OCI-M2 (cell line): Measurements from ENCODE around the gene MRC1.

Experiments
- DNase-seq: peaks from one replicate; lab custom pipeline; 2025; ENCODE audit not compliant: unreplicated experiment; lab: John Stamatoyannopoulos, UW

MRC1 gene

GRCh38 chr10:17795083-17795482, 14.1 kb upstream of the MRC1 start:
- no peak for DNase-seq

GRCh38 chr10:17795813-17796594, 13.1 kb upstream of the MRC1 start:
- no peak for DNase-seq

GRCh38 chr10:17801507-17801906, 7.6 kb upstream of the MRC1 start:
- DNase-seq: no peak

GRCh38 chr10:17802350-17802749, 6.8 kb upstream of the MRC1 start:
- DNase-seq: no peak

- no peak for DNase-seq
Measured at GRCh38 chr10:17802976-17803375, 6.2 kb upstream of the MRC1 start.

- DNase-seq: no peak
Measured at GRCh38 chr10:17805330-17805729, 3.8 kb upstream of the MRC1 start.

DNA sequence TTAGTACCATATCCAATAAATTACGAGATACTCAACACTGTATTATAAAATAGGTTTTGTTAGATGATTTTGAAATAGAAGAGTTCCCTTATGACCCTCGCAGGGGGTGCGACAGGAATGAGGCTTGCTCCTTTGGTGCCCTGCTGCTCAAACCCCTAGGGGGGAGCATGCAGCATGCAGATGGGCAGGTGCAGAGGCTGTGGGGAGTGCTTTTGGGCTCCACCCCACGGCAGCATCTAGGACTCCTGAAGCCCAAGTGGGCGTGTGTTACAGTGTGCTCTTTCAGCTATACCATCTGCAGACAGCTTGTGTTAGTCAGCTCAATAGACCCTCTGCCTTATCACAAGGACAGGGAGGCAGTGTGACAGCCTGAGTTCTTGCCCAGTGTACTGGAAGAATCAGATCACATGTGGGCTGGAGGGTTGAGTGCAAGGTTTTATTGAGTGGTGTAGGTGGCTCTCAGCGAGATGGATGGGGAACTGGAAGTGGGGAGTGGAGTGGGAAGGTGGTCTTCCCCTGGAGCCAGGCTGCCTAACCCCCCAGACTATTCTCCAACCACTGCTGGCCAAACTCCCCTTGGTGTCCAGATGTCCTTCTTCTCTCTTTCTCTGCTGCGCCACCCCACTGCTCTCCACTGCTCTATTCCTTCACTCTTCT, 3.1 kb upstream of the MRC1 start:
- DNase-seq: no peak

DNA sequence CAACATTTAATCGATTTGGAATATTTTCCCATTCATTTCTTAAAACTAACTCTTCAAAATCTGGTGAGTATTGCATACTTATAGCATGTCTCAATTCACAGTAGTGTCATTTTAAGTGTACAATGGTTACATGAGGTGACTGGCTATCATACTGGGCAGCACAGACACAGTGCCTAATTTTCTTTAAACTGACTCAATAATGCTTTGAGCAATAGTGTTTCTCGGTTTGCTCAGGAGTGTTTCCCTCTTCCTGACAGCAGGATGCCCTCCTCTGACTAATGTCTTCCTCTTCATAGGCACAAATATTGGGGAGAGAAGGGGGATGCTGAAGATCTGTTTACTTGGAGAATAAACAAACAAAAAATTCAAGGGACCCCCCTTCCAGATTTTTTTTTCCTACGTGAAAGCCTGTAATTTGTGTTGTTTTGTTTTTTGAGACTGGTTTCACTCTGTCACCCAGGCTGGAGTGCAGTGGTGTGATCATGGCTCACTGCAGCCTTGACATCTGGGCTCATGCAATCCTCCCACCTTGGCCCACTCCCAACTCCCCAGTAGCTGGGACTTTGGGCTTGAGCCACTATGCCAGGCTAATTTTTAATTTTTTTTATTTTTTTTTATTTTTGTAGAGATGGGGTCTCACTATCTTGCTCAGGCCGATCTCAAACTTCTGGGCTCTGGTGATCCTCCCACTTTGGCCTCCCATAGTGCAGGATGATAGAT, 2.2 kb downstream of the MRC1 start:
- no peak for DNase-seq

- no peak for DNase-seq
Measured at GRCh38 chr10:17814973-17815372, 5.8 kb downstream of the MRC1 start.

DNA sequence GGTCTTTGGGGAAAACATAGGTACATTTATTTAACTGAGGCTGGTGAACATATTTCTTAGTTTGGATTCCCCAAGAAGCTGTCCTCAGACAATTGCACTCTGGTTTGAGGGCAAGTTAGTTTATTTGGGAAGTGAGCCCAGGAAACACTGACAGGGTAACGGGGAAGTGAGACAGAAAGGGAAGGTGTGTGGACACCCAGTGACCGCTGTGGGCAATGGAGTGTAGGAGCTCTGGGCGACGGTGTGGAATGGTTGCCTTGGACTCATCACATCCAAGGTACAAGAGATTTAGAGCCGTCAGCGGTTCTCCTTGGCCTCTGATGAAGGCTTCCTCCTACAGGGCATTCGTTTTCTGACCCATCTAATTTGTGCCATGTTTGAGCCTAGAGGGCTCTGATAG, 7.1 kb downstream of the MRC1 start:
- DNase-seq: no peak

GRCh38 chr10:17817316-17817715, 8.2 kb downstream of the MRC1 start:
- no peak for DNase-seq

DNA sequence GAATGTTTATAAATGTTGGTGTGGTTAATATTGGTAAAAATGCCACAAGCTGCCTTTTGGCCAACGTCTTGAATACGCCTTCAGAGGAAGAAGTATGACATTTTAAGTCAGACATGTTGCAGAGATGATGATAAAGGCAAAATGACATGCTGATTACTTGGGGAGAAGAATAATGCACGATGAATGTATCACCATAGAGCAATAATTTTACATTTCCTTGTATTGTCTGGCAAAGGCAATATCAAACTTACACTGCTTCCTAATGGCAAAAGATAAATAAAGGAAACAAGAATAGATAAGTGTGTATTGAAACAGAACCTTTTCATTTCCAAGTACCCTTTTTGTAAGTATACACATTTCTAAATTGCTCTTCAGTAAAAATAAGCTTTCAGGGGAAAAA, 8.6 kb downstream of the MRC1 start:
- DNase-seq: no peak

DNA sequence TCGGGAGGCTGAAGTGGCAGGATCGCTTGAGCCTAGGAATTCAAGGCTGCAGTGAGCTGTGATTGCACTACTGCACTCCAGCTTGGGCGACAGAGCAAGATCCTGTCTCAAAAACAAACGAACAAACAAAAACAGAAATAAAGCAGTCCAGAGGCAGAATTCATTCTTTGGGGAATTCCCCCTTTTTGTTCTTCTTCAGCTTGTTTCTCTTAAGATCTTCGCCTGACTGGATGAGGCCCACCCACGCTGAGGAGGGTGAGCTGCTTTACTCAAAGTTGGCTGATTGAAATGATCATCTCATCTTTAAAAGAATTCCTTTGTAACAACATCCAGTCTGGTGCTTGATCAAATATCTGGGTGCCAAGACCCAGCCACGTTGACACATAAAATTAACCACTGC, 10.7 kb downstream of the MRC1 start:
- no peak for DNase-seq

DNA sequence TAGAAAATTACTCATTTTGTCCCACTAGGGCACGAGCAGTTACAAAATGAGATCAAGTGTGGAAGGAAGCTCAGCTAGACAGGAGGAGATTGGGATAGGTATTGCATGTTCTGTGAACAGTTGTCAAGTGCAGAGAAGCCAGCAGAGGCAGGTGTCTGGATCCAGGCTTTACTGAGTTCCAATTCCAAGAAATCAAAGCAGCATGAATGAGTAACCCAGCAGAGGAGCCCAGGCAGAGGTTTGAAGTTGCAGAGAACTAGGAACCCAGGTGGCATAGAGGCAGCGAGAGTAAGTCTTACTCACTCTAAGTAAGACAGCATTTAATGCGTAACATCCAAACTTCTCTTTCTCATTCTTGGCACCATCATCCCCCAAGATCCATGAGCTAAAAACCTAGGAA, 11.8 kb downstream of the MRC1 start:
- no peak for DNase-seq

DNA sequence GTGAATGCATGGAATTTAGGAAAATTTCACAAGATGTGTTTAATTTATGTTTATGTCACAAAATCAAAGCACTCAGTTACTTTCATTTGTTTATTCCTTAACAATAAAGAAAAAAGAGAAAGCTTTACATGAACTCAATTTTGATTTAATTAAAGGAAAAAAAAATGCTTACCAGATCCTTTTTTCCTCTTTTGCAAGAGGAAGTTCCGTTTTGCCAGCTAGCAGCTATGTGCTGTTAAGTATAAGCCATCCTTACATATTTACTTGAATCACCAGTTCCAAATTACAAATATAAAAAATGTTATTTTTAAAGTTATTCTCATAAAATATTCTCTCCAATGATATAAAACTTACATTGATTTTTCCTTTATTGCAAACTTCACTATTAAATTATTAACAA, 12.7 kb downstream of the MRC1 start:
- DNase-seq: no peak

DNA sequence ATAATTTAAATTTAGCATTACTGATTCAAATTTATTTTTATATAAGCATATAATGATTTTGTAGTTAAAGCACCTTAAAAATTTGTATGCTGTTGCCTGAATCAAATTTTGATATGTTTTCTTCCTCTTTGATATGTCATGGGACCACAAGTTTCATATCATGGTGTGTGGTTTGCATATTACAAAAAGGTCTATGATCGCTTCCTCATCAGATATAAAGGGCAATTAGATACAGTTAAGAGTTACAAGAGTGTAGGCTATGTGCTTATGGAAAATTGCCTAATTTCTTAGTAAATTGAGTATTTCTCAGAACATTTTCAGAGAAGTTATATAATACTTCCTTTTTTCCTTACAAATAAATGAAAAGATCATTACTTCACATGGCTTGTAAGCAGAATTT, 22.2 kb downstream of the MRC1 start:
- DNase-seq: no peak

- no peak for DNase-seq
Measured at GRCh38 chr10:17831896-17832295, 22.7 kb downstream of the MRC1 start.

- no peak for DNase-seq
Measured at GRCh38 chr10:17833656-17834055, 24.5 kb downstream of the MRC1 start.

DNA sequence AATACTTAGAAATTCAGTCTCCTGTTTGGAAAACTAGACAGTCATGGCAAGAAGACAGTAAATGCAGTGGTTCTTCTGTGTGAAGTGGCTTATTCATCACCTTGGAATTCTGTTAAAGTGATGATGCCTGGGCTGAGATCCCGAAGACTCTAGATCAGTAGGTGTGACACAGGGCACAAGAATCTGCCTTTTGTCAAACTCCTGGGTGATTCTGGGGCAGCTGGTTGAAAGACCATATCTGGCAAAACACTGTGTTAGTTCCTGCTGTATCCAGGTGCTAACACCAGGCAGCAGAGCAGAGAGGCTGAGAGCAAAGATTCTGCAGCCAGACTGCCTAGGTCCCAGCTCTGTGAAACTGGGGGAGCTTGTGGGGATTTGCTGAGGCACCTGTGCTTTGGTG, 26.5 kb downstream of the MRC1 start:
- no peak for DNase-seq

DNA sequence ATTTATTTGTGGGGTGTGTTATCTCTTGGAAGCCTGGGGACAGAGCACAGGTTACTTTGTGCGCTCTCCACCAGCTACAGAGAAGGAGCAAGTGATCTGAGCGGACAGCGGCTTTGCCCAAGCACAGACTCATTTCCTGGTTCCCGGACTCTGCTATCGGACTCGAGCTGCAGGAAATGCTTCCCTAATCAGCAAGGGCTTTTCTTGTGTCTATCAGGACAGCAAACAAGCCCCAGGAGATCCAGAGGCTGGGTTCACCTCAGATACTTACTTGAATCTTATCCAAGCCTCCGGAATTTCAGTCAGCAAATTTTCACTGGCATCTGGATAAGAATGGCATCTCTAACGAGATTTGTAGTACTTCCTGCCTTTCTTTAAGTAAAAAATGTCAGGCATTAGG, 27.8 kb downstream of the MRC1 start:
- DNase-seq: peak; percentile 17

DNA sequence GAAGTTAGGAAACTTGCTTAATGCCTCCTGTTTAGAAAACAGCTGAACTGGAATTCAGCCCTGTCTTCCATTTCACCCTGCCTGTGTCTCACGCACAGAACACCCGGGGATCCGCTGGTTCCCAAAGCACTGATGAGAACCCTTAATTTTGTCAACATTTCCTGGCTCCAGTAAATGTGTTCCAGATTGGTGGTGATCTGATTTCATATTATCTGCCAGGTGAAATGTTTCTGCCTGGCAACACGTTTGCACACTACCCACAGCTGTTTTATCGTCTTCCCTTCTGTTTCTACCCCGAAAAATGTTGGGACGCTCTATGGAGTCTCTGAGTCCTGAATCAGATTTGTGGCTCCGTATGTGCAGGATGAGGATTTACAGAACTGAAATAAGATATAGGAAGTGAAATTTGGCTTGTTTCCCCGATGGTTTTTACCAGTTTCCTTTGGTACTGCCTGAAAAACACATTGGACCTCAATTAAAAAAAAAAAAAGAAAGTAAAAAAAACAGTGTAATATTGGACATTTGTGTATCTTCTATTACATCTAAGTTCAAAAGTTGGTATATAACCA, 29.0 kb downstream of the MRC1 start:
- no peak for DNase-seq

DNA sequence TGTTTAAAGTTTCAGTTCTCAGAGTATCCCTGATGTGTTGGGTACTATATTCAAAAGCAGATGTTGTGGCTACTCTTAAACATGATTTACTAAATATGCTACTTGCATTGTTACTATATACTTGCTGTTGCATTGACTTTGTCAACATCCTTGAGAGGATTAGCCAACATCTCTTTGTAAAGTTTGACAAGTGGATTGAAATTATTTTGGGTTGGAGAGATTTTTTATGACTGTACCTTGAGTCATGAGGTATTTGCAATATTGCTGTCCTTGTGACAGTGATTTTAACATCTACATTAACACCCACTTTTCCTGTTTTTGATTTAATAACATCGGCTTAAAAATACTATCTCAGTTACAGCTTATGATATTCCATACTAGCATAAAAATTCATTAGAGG, 31.9 kb downstream of the MRC1 start:
- no peak for DNase-seq
